HG02884 (cell line): ENCODE results near the gene TLR7.

Experiments used
- ATAC-seq: cut with Tn5 transposase; IDR thresholded peaks from one replicate; pipeline ENCODE4 v1.9.1; 2021; ENCODE audit warnings: mild to moderate bottlenecking, moderate library complexity; ENCODE audit not compliant: unreplicated experiment

TLR7 gene

GRCh38 chrX:12890467-12890866 lies 23.6 kb downstream of the TLR7 start:
- ATAC-seq, result peak; percentile 37

- ATAC-seq, result no peak
These were observed 24.3 kb downstream of the TLR7 start for GRCh38 chrX:12891171-12891570.

GRCh38 chrX:12891915-12892506 lies 25.1 kb downstream of the TLR7 start:
- peak; percentile 74 for ATAC-seq

GRCh38 chrX:12892716-12893115 lies 25.8 kb downstream of the TLR7 start:
- no peak for ATAC-seq

GRCh38 chrX:12894074-12895030 lies 27.5 kb downstream of the TLR7 start:
- no peak for ATAC-seq

DNA sequence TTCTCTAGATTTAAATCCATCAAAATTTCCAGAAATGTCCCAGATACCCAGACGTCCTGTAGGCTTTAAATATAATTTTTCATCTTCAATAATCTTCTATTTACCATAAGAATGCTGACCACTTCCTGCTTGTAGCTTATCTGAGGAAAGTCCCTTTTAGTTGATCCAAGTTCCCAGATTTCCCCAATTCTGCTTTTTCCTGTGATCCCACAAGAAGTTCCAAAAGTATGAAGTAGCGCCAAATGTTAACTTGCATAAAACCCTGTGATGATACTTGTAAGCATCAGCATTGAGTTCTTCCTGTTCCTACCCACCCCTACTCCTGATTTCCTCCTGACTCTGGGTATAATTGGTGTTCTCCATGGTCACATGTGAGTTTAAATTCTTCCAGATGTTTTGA lies 29.0 kb downstream of the TLR7 start:
- no peak for ATAC-seq

DNA sequence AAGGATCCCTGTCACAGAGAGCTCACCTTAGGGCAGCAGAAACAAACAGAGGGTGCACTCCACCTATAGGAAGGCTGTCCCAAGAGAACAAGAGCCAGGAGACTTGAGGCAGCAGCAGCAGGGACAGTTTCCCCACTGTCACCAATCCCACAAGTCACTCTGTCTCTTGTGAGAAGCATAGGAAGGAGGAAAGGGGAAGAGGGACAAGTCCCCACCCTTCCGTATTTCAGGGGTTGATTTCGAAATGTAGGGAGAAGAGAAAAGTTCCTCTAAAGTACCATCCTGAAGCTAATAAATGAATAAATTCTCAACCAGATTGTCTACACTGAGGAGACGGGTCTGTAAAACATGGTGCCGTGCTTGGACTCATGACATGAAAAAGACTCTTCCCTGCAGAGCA lies 30.1 kb downstream of the TLR7 start:
- no peak for ATAC-seq

DNA sequence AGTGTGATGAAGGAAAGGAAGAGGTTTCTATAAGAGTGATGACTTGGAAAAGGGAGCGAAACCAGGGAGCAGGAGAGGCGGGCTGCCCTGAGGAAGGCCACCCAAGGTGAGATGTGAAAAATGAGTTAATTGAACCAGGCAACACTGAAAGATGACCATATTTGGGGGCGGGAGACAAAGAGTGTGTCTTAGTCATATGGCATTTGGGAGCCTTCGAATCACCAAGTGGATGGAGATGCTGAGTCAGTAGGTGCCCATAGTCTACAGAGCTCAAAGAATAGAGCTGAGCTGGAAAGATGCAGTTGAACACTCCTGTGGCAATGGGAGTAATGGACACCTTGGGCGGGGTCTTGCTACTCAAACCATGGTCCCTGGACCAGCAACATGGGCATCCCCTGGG lies 31.2 kb downstream of the TLR7 start:
- ATAC-seq, result no peak

GRCh38 chrX:12899506-12899905 lies 32.6 kb downstream of the TLR7 start:
- ATAC-seq, result no peak

- ATAC-seq, result no peak
These were observed 34.6 kb downstream of the TLR7 start for GRCh38 chrX:12901486-12901885.

DNA sequence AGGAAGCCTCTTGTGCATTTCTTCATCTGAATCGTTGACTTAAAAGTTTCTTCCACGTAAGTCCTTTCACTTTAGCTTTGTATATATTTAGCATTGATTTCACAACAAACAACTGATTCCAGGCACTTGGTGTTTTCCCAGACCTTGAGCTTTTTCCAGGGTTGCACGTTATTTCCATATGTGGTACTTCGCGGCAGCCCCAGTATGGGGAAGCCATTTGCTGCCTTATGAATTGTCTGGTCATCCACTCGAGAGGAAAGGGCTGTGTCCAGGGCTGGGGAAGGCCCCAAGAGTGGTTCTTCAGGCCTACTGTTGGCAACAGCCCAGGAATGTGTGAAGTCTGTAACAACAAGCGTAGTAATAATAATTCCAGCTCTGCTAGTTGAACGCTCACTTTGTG lies 36.8 kb downstream of the TLR7 start:
- no peak for ATAC-seq

DNA sequence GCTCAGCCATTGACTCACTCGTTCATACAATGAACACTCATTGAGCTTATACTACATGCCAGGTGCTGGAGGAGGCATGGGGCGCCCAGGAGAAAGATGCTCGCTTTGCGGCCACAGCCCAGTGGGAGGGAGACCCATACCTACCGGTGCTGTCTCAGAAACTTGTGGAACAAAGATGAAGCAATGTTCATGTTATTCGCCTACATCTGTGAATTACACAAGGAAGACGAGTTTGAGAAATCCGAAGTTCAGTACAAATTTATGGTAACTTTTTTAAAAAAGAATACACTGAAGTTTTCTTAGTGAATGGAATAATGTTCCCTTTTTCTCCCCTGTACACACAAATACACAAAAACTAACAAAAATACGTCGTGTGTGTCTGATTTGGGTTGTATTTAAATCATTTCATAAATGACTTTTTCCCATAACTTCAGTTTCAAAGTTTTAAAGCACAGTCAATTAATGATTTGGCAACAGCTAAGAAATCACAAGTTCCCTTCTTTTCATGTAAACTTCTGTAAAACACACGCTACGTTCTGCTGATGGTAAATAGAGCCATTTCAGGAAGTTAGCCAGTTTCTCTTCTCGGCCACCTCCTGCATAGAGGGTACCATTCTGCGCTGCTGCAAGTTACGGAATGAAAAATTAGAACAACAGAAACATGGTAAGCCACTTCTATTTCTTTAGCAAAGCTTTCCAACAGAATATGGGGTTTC lies 39.3 kb downstream of the TLR7 start, which contains the start of gene TLR8:
TSS of gene TLR8 (plus strand) at position 575 of the 716 bp plus-strand sequence. CDS start at position 662, 87 bp downstream.
- ATAC-seq, result no peak

DNA sequence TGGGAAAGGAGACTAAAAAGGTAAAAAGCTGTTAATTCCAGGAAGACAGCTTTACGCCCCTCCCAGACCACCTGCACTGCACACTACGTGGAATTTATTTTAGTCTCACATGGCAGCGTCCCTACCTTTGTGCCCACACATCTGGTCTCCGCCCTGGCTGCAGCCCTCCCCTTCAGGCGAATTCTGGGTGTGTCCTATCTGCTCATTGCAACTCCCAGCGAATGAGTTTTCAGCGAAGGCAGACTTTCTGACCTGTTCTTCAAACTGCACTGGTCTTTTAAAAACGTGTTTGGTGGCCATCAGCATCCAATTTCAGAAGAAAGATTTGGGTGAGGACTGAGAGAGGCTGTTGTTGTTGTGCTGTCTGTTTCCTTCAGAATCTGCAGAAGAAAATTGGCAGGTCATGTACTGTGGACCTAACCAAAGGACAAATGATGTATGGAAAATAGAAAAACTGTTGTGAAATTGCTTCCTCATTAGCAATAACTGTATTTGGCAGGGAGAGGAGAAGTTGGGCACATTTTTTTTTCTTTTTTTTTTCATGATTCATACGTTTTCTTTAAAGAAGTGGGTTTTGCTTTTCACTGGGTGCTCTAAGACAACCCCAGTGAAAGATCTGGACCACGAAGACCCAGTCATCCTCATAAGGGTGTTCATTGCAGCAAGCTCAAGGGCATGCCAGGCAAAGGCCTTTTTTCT lies 43.7 kb downstream of the TLR7 start:
- ATAC-seq, result no peak

DNA sequence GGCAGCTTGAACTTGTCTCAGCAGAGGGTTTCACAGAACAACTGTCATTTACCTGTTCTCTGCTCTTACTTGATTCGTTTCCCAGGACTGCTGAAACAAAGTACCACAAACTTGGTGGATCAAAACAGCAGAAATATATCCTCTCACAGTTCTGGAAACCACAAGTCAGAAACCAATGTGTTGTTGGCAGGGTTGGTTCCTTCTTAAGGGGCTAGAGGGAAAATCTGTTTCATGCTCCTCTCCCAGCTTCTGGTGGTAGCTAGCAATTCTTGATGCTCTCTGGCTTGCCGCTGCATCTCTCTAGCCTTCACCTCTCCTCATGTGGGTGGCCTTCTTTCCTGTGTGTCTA lies 44.2 kb downstream of the TLR7 start:
- no peak for ATAC-seq

GRCh38 chrX:12912791-12913482 lies 46.1 kb downstream of the TLR7 start:
- no peak for ATAC-seq

DNA sequence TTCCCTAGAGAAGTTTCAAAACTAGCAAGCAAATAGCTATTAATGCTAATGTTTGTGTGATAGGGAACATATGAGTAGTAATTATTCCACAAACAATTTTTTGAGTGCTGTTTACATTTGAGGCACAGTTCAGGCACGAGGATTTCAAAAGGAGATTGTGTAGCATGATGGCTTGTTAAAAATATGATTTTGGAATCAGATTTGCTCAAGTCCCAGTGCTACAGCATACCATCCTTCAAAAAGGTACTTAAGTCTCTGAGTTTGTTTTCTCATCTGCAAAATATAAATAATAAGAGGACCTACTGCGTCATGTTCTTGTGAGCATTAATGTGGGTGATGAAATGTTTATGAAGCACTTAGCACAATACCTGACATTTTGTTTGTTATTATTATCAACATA lies 50.9 kb downstream of the TLR7 start:
- ATAC-seq, result no peak

- ATAC-seq, result no peak
These were observed 52.2 kb downstream of the TLR7 start for GRCh38 chrX:12919051-12919450.

GRCh38 chrX:12919620-12920019 lies 52.7 kb downstream of the TLR7 start:
- ATAC-seq, result no peak

GRCh38 chrX:12920990-12921389 lies 54.1 kb downstream of the TLR7 start:
- no peak for ATAC-seq

GRCh38 chrX:12921886-12922598 lies 55.2 kb downstream of the TLR7 start:
- ATAC-seq, result no peak
